Glutamatergic neuron (in vitro differentiated cells): ENCODE data around the gene MTHFD2L. TPM values are rescaled to one million over a fixed set of nuclear protein-coding genes. Genes with fewer than 3 reads are reported as not detected.

ENCODE experiments used
- DNase-seq: peaks from one replicate; pipeline ENCODE4 v3.0.0; 2022
- H3K27ac Mint-ChIP-seq: one replicate; pipeline ENCODE4 v1.8.0; 2020; ENCODE audit warnings: mild to moderate bottlenecking, mixed read lengths, inconsistent platforms; ENCODE audit not compliant: unreplicated experiment
- H3K27me3 Mint-ChIP-seq: one replicate; pipeline ENCODE4 v1.8.0; 2020; ENCODE audit warnings: mild to moderate bottlenecking, moderate library complexity, mixed read lengths, inconsistent platforms; ENCODE audit not compliant: unreplicated experiment
- H3K36me3 Mint-ChIP-seq: one replicate; pipeline ENCODE4 v1.8.0; 2020; ENCODE audit warnings: mild to moderate bottlenecking, mixed read lengths, inconsistent platforms; ENCODE audit not compliant: unreplicated experiment
- H3K4me1 Mint-ChIP-seq: one replicate; pipeline ENCODE4 v1.8.0; 2020; ENCODE audit warnings: mild to moderate bottlenecking, low read depth, mixed read lengths, inconsistent platforms; ENCODE audit not compliant: unreplicated experiment
- H3K4me3 Mint-ChIP-seq: one replicate; pipeline ENCODE4 v1.8.0; 2020; ENCODE audit warnings: mild to moderate bottlenecking, mixed read lengths, inconsistent platforms; ENCODE audit not compliant: unreplicated experiment
- H3K9me3 Mint-ChIP-seq: one replicate; pipeline ENCODE4 v1.8.0; 2020; ENCODE audit warnings: mild to moderate bottlenecking, moderate library complexity, mixed read lengths, inconsistent platforms; ENCODE audit not compliant: unreplicated experiment
- CTCF ChIP-seq: fragments of 200-600 bp; sonication (generic); IDR thresholded peaks from one replicate; pipeline ENCODE4 v1.5.0; 2021; ENCODE audit not compliant: partially characterized antibody, unreplicated experiment
- long read RNA-seq: library from polyadenylated mRNA; unstranded; transcript quantifications from one replicate; pipeline ENCODE4 v2.0.0, GENCODE V29; 2020; ENCODE audit not compliant: unreplicated experiment
- total RNA-seq: library from RNA; stranded (reverse); fragmentation: NEBNext Ultra II Directional; extraction: Animal tissue kit (Norgen Biotek cat#: 25700); gene quantifications from one replicate; pipeline ENCODE4 v1.2.1, GENCODE V29; 2021; ENCODE audit not compliant: unreplicated experiment

Gene MTHFD2L
- total RNA-seq: 14.0 TPM
- long read RNA-seq, transcript MTHFD2L-208 (2 exons, 2,363 nt): major isoform, 5 of 9 reads
- long read RNA-seq, partial matches to known transcripts: 1 of 9 reads
- long read RNA-seq, other reads (novel, unspliced or antisense): 1 of 9 reads

DNA sequence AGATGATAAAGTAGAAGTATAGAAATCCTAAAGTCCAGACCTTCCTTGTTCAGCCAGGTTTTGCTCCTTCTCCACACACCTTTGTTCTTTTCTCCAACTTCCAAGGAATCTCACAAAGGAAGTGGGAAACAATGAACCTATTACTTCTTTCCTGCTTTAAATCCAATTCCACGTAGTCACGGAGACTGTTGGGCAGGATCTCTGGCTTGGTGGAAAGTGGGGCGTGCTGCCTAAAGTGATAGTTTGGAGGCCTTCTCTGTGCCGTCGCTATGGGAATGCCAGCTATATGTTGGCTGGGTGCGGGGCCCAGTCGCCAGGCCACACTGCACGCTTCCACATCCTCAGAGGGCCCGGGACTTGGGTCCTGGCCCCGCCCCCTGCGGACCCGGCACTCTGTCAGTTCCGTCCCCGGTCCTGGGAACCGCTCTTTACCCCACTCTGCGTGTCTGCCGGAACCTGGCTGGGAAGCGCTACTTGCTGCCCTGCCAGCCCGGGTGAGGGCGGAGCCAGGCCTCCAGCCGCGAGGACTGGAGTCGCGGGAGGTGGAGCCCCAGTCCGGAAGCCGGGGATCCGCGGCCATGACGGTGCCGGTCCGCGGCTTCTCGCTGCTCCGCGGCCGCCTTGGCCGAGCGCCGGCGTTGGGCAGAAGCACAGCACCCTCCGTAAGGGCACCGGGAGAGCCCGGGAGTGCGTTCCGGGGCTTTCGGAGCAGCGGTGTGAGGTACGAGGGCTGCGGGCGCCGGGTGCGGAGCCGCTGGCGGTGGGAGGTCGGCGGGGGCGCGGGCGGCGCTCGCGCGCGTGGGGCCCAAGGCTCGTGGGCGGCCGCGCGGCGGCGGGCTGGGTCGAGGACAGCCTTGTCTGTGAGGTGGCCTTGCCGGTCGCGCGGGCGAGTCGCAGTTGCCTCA, at the start of gene MTHFD2L:
TSS of gene MTHFD2L (plus strand) at position 558 of the 905 bp plus-strand sequence. CDS start at position 579, 21 bp downstream.
- TF ChIP-seq CTCF: no peak
- no peaks in the 10 kb centered on the region for H3K36me3 Mint-ChIP-seq
- peak within 1 kb of the TSS; percentile 92 for H3K4me3 Mint-ChIP-seq
- H3K4me1 Mint-ChIP-seq: peaks cover 2% of the 10 kb centered on the region
- H3K27me3 Mint-ChIP-seq: peaks cover 2% of the 10 kb centered on the region
- peak within 1 kb of the TSS; percentile 91 for H3K27ac Mint-ChIP-seq
- peak; percentile 93 for DNase-seq
- peaks cover 6% of the 10 kb centered on the region for H3K9me3 Mint-ChIP-seq

- Mint-ChIP-seq H3K27me3 (no peaks in the 10 kb centered on the region), H3K9me3 (no peaks in the 10 kb centered on the region), H3K4me1 (peaks cover 6% of the 10 kb centered on the region), H3K36me3 (no peaks in the 10 kb centered on the region), H3K27ac (no peak overlapping the region), H3K4me3 (no peak overlapping the region)
- no peak for TF ChIP-seq CTCF
- DNase-seq: no peak
Observed at GRCh38 chr4:74108457-74109115, 49.3 kb upstream of the MTHFD2L start.

GRCh38 chr4:74109116-74109869, 48.6 kb upstream of the MTHFD2L start:
- peaks cover 6% of the 10 kb centered on the region for H3K4me1 Mint-ChIP-seq
- DNase-seq: no peak
- H3K9me3 Mint-ChIP-seq: no peaks in the 10 kb centered on the region
- H3K4me3 Mint-ChIP-seq: no peak overlapping the region
- no peak for TF ChIP-seq CTCF
- H3K36me3 Mint-ChIP-seq: no peaks in the 10 kb centered on the region
- no peak overlapping the region for H3K27ac Mint-ChIP-seq
- no peaks in the 10 kb centered on the region for H3K27me3 Mint-ChIP-seq

GRCh38 chr4:74109870-74110605, 47.9 kb upstream of the MTHFD2L start:
- Mint-ChIP-seq H3K27ac (no peak overlapping the region), H3K27me3 (no peaks in the 10 kb centered on the region), H3K4me1 (peaks cover 6% of the 10 kb centered on the region), H3K4me3 (no peak overlapping the region), H3K36me3 (no peaks in the 10 kb centered on the region), H3K9me3 (no peaks in the 10 kb centered on the region)
- DNase-seq: no peak
- no peak for TF ChIP-seq CTCF
